Measurements from ENCODE around the gene FOSL1.

DNA sequence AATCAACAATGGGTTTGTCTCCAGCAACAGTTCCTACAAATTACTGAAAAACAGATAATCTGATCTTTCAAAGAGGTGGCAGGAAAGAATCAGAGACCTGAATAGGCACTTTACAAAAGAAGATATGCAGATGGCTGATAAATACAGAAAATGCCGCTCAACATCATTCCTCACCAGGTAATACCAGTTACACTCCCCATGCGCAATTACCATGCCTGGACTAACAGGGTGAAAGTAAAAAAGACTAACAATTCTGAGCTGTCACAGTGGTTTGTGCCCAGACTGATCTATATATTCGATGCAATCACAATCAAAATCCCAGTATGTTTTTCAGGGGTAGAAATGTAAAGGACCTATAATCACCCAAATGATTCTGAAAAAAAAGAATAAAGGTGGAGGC is 56.4 kb downstream of the FOSL1 start:
- TF ChIP-seq, protein P1, sequence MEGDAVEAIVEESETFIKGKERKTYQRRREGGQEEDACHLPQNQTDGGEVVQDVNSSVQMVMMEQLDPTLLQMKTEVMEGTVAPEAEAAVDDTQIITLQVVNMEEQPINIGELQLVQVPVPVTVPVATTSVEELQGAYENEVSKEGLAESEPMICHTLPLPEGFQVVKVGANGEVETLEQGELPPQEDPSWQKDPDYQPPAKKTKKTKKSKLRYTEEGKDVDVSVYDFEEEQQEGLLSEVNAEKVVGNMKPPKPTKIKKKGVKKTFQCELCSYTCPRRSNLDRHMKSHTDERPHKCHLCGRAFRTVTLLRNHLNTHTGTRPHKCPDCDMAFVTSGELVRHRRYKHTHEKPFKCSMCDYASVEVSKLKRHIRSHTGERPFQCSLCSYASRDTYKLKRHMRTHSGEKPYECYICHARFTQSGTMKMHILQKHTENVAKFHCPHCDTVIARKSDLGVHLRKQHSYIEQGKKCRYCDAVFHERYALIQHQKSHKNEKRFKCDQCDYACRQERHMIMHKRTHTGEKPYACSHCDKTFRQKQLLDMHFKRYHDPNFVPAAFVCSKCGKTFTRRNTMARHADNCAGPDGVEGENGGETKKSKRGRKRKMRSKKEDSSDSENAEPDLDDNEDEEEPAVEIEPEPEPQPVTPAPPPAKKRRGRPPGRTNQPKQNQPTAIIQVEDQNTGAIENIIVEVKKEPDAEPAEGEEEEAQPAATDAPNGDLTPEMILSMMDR (conservative IDR thresholded peaks at IDR 0.05; ENCODE audit: low read length), result no peak
- no peak for TF ChIP-seq EZH2phosphoT487 (IDR thresholded peaks at IDR 0.05; ENCODE audit: borderline replicate concordance, low read depth, low read length)

All from OCI-LY7 (cell line).